SK-N-SH treated with all-trans-retinoic acid at 6 μM for 48 hours (cell line): ENCODE measurements around the gene KLHL40.

ENCODE experiments used
- ATAC-seq: fragments of 200-7000 bp; cut with Tn5 transposase; 3 replicates; pipeline ENCODE4 v1.9.1; 2020; ENCODE audit warnings: mild to moderate bottlenecking, moderate library complexity
- ARNTL ChIP-seq: fragments of 450-650 bp; formaldehyde crosslinking; IDR thresholded peaks from 2 replicates; pipeline ENCODE4 v1.5.0; 2020; ENCODE audit warnings: low read depth, mild to moderate bottlenecking, moderate library complexity, borderline replicate concordance
- BACH2 ChIP-seq: fragments of 250-450 bp; sonication (Bioruptor Pico); IDR thresholded peaks from 2 replicates; pipeline ENCODE4 v1.9.0; 2021; ENCODE audit warnings: mild to moderate bottlenecking, borderline replicate concordance
- CREB5 ChIP-seq: fragments of 250-450 bp; sonication (Bioruptor Pico); IDR thresholded peaks from 2 replicates; pipeline ENCODE4 v1.5.1; 2020; ENCODE audit warnings: low read depth, mild to moderate bottlenecking, moderate library complexity
- CSDC2 ChIP-seq: fragments of 250-450 bp; sonication (Bioruptor Pico); IDR thresholded peaks from 2 replicates; pipeline ENCODE4 v1.5.0; 2020; ENCODE audit warnings: mild to moderate bottlenecking, moderate library complexity
- CSRNP3 ChIP-seq: fragments of 250-450 bp; sonication (Bioruptor Pico); IDR thresholded peaks from 2 replicates; pipeline ENCODE4 v1.5.1; 2021; ENCODE audit warnings: mild to moderate bottlenecking, moderate library complexity
- ESRRG ChIP-seq: fragments of 250-450 bp; sonication (Bioruptor Pico); IDR thresholded peaks from 2 replicates; pipeline ENCODE4 v1.6.1; 2021; ENCODE audit warnings: mild to moderate bottlenecking
- GLIS3 ChIP-seq: fragments of 250-450 bp; sonication (Bioruptor Pico); IDR thresholded peaks from 2 replicates; pipeline ENCODE4 v1.5.0; 2020; ENCODE audit warnings: mild to moderate bottlenecking, moderate library complexity
- ISL1 ChIP-seq: fragments of 250-450 bp; sonication (Bioruptor Pico); IDR thresholded peaks from 2 replicates; pipeline ENCODE4 v2.1.2; 2022; ENCODE audit warnings: mild to moderate bottlenecking, moderate library complexity
- OSR1 ChIP-seq: fragments of 250-450 bp; sonication (Bioruptor Pico); IDR thresholded peaks from 2 replicates; pipeline ENCODE4 v1.8.0; 2022; ENCODE audit warnings: moderate library complexity, mild to moderate bottlenecking, inconsistent platforms
- PATZ1 ChIP-seq: fragments of 250-450 bp; sonication (Bioruptor Pico); IDR thresholded peaks from 2 replicates; pipeline ENCODE4 v1.8.0; 2020; ENCODE audit warnings: mild to moderate bottlenecking, moderate library complexity, borderline replicate concordance
- POU6F1 ChIP-seq: fragments of 250-450 bp; sonication (Bioruptor Pico); IDR thresholded peaks from 2 replicates; pipeline ENCODE4 v1.8.0; 2021; ENCODE audit warnings: low read depth, mild to moderate bottlenecking, moderate library complexity, borderline replicate concordance
- PPARA ChIP-seq: fragments of 250-450 bp; sonication (Bioruptor Pico); IDR thresholded peaks from 2 replicates; pipeline ENCODE4 v1.5.0; 2020; ENCODE audit warnings: mild to moderate bottlenecking, borderline replicate concordance
- RARB ChIP-seq: fragments of 250-450 bp; sonication (Bioruptor Pico); IDR thresholded peaks from 2 replicates; pipeline ENCODE4 v1.8.0; 2021; ENCODE audit warnings: mild to moderate bottlenecking, moderate library complexity
- SNAI2 ChIP-seq: fragments of 250-450 bp; sonication (Bioruptor Pico); IDR thresholded peaks from 2 replicates; pipeline ENCODE4 v1.5.0; 2020; ENCODE audit warnings: mild to moderate bottlenecking, moderate library complexity
- TCF4 ChIP-seq: fragments of 250-450 bp; sonication (Bioruptor Pico); IDR thresholded peaks from 2 replicates; pipeline ENCODE4 v1.8.0; 2021; ENCODE audit warnings: mild to moderate bottlenecking, moderate library complexity, borderline replicate concordance
- TOX ChIP-seq: fragments of 250-450 bp; sonication (Bioruptor Pico); IDR thresholded peaks from 2 replicates; pipeline ENCODE4 v1.8.0; 2021; ENCODE audit warnings: mild to moderate bottlenecking, moderate library complexity, borderline replicate concordance
- TSHZ2 ChIP-seq: fragments of 250-450 bp; sonication (Bioruptor Pico); IDR thresholded peaks from 2 replicates; pipeline ENCODE4 v1.5.0; 2020; ENCODE audit warnings: mild to moderate bottlenecking, moderate library complexity
- ZC3H10 ChIP-seq: fragments of 250-450 bp; sonication (Bioruptor Pico); IDR thresholded peaks from 2 replicates; pipeline ENCODE4 v1.5.1; 2021; ENCODE audit warnings: mild to moderate bottlenecking, moderate library complexity
- ZFP3 ChIP-seq: fragments of 250-450 bp; sonication (Bioruptor Pico); IDR thresholded peaks from 2 replicates; pipeline ENCODE4 v1.5.0; 2020; ENCODE audit warnings: mild to moderate bottlenecking, moderate library complexity
- ZNF565 ChIP-seq: fragments of 450-650 bp; formaldehyde crosslinking; conservative IDR thresholded peaks from 2 replicates; pipeline ENCODE4 v1.5.0; 2020; ENCODE audit warnings: low read depth, mild to moderate bottlenecking, moderate library complexity
- ZNF70 ChIP-seq: fragments of 450-650 bp; formaldehyde crosslinking; IDR thresholded peaks from 2 replicates; pipeline ENCODE4 v1.5.0; 2020; ENCODE audit warnings: mild to moderate bottlenecking, moderate library complexity
- ZNF8 ChIP-seq: fragments of 450-650 bp; formaldehyde crosslinking; IDR thresholded peaks from 2 replicates; pipeline ENCODE4 v1.5.0; 2020; ENCODE audit warnings: mild to moderate bottlenecking, moderate library complexity

Gene KLHL40

GRCh38 chr3:42660898-42661297, 24.4 kb upstream of the KLHL40 start:
- no peak for TF ChIP-seq CSRNP3 (CRISPR knock-in tag)
- TF ChIP-seq PPARA (CRISPR knock-in tag) = no peak
- no peak for TF ChIP-seq RARB (CRISPR knock-in tag)
- TF ChIP-seq GLIS3 (CRISPR knock-in tag) = no peak
- TF ChIP-seq ZNF565 = no peak
- no peak for TF ChIP-seq ZFP3 (CRISPR knock-in tag)
- TF ChIP-seq BACH2 (CRISPR knock-in tag) = no peak
- TF ChIP-seq ARNTL (CRISPR knock-in tag) = no peak
- no peak for TF ChIP-seq TOX (CRISPR knock-in tag)
- TF ChIP-seq SNAI2 (CRISPR knock-in tag) = no peak
- no peak for TF ChIP-seq ZC3H10 (CRISPR knock-in tag)
- TF ChIP-seq OSR1 = no peak
- no peak for TF ChIP-seq POU6F1
- TF ChIP-seq TSHZ2 (CRISPR knock-in tag) = no peak
- TF ChIP-seq ZNF70 (CRISPR knock-in tag) = no peak
- TF ChIP-seq ISL1 (CRISPR knock-in tag) = no peak
- TF ChIP-seq ESRRG (CRISPR knock-in tag) = no peak
- TF ChIP-seq CSDC2 (CRISPR knock-in tag) = no peak
- TF ChIP-seq ZNF8 (CRISPR knock-in tag) = no peak
- no peak for TF ChIP-seq PATZ1 (CRISPR knock-in tag)
- ATAC-seq = no peak

- TF ChIP-seq CREB5 (CRISPR knock-in tag) (no peak), ZC3H10 (CRISPR knock-in tag) (no peak), BACH2 (CRISPR knock-in tag) (no peak), ZNF70 (CRISPR knock-in tag) (no peak), CSRNP3 (CRISPR knock-in tag) (no peak), TOX (CRISPR knock-in tag) (no peak), ESRRG (CRISPR knock-in tag) (no peak), GLIS3 (CRISPR knock-in tag) (no peak), PATZ1 (CRISPR knock-in tag) (no peak), ZNF565 (no peak), CSDC2 (CRISPR knock-in tag) (no peak), POU6F1 (no peak), ISL1 (CRISPR knock-in tag) (no peak), TCF4 (CRISPR knock-in tag) (no peak)
- no peak for ATAC-seq
These were observed 23.7 kb upstream of the KLHL40 start for GRCh38 chr3:42661593-42662022.
